ENCODE data around the gene CPT1C.
A peak's percentile ranks its signal among the peaks of the same experiment; 100 is the strongest.

The CPT1C gene

GRCh38 chr19:49667473-49667872, 23.4 kb upstream of the CPT1C start:
- DNase-seq (ENCODE audit: low read depth) = no peak
- H3K4me3 ChIP-seq (ENCODE audit: low read depth, low read length) = no peak overlapping the region
- TF ChIP-seq CTCF (IDR thresholded peaks at IDR 0.05; ENCODE audit: insufficient read depth, low read depth, low read length, missing control alignments) = no peak

DNA sequence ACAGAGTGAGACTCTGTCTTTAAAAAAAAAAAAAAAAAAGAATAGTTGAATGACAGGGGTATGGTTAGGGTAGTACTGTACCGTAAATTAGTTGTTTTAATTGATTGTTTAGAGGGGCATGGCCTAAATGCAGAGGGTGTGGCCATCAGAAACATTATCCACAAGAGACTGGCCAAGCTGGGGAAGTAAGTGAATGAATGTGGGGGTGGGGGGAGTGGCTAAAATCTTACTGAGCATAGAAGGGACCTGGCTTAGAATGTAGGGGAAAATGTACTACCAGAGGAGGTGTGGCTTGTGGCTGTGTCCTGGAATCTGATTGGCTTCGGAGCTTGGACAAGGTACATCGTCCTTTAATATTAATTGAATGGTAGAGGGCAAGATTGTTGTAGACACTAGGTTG, 21.4 kb upstream of the CPT1C start:
- DNase-seq (ENCODE audit: low read depth) = no peak
- H3K4me3 ChIP-seq (ENCODE audit: low read depth, low read length) = no peak overlapping the region
- TF ChIP-seq CTCF (IDR thresholded peaks at IDR 0.05; ENCODE audit: insufficient read depth, low read depth, low read length, missing control alignments) = no peak

DNA sequence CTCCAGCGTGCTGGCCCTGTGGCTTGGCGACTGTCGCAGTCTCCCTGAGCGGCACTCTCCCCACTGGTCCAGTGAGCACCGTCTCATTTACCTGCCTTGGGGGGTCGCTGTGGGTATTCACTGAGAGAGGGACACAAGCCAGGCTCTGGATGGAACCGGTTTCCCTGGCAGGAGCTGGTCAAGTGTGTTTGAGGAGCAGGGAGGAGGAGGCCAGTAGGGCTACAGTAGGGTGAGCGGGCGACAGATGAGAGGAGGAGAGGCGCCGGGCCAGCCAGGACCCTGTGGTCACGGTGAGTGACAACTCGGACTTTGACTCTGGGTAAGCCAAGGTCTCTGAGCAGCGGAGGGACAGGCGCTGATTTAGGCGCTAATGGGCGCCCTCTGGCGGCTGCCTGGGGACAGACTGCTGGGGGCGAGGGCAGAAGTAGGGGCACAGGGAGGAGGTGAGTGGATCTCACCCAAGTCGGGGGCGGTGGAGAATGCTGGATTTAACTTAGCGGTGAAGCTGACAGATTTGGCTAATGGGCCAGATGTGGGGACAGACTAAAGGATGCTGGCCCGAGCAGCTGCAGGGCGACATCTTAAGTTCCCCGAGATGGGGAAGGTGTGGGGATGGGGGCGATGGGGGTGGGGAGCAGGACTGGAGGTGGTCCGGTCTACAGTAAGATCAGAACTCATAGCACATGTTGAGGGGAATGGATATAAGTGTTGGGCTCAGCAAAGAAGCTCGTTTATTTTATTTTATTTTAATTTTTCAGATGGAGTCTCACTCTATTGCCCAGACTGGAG, 18.6 kb upstream of the CPT1C start:
- no peak overlapping the region for H3K4me3 ChIP-seq (ENCODE audit: low read depth, low read length)
- peak; percentile 98 for TF ChIP-seq CTCF (IDR thresholded peaks at IDR 0.05; ENCODE audit: insufficient read depth, low read depth, low read length, missing control alignments)
- peak; percentile 88 for DNase-seq (ENCODE audit: low read depth)

GRCh38 chr19:49676136-49676783, 14.7 kb upstream of the CPT1C start:
- peak overlapping the region; percentile 95 for H3K4me3 ChIP-seq (ENCODE audit: low read depth, low read length)
- peak; percentile 95 for DNase-seq (ENCODE audit: low read depth)
- TF ChIP-seq CTCF (IDR thresholded peaks at IDR 0.05; ENCODE audit: insufficient read depth, low read depth, low read length, missing control alignments) = no peak

DNA sequence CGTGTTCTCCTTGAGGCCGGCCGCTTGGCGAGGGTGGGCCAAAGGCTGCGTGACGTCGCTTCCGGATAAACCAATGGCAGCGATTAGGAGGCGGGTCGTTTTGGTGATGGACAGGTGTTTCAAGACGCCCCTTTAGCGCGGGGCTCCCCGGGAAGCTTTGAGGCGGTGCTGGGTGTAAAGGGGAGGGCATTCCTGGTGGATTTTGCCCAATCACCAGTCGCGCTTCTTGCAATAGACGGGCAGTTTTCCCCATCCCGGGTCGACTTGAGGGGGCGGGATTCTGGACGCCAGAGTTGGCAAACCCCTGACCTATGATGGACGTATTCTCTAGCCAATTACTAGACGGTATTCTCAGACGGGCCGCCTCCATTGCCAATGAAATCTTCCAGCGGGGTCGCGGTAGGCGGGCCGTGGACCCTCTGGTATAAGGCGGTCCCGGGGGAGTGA, 14.1 kb upstream of the CPT1C start:
- DNase-seq (ENCODE audit: low read depth) = peak; percentile 100
- TF ChIP-seq CTCF (IDR thresholded peaks at IDR 0.05; ENCODE audit: insufficient read depth, low read depth, low read length, missing control alignments) = no peak
- H3K4me3 ChIP-seq (ENCODE audit: low read depth, low read length) = peak overlapping the region; percentile 93

- peak within 1 kb of the TSS; percentile 95 for H3K4me3 ChIP-seq (ENCODE audit: low read depth, low read length)
- peak; percentile 1 for TF ChIP-seq CTCF (IDR thresholded peaks at IDR 0.05; ENCODE audit: insufficient read depth, low read depth, low read length, missing control alignments)
- DNase-seq (ENCODE audit: low read depth) = peak; percentile 70
Measured at GRCh38 chr19:49677231-49677900, 13.6 kb upstream of the CPT1C start, which contains the start of gene PRMT1. Gene PRMT1 (plus strand): TSS chr19:49677271. CDS start chr19:49677281, 10 bp downstream.
